Left ventricle myocardium superior (tissue), 1 donor: Measurements from ENCODE around the gene ARHGAP15. TPM values are rescaled to one million over a fixed set of nuclear protein-coding genes. Genes with fewer than 3 reads are reported as not detected.

Experiments
- ATAC-seq: fragments of 200-7000 bp; cut with Tn5 transposase; one replicate; pipeline ENCODE4 v1.9.1; 2020; ENCODE audit warnings: mild to moderate bottlenecking, moderate library complexity
- DNase-seq: peaks from one replicate; pipeline ENCODE4 v3.0.0-alpha.2; 2020
- intact Hi-C: fragments of 100-400 bp; cut with micrococcal nuclease; formaldehyde crosslinking; loops from one replicate; pipeline ENCODE4 v1.11.0; 2022
- total RNA-seq: library from RNA; stranded (reverse); fragmentation: NEBNext Ultra II Directional; extraction: Animal tissue kit (Norgen Biotek cat#: 25700); gene quantifications from one replicate; pipeline ENCODE4 v1.2.1, GENCODE V29; 2021
- donor health status: DM: no; HTN: yes; CAD: no; lungs with severe emphysema.

The ARHGAP15 gene
- total RNA-seq, 1 donor from 2014 or later = 4.2 TPM

DNA sequence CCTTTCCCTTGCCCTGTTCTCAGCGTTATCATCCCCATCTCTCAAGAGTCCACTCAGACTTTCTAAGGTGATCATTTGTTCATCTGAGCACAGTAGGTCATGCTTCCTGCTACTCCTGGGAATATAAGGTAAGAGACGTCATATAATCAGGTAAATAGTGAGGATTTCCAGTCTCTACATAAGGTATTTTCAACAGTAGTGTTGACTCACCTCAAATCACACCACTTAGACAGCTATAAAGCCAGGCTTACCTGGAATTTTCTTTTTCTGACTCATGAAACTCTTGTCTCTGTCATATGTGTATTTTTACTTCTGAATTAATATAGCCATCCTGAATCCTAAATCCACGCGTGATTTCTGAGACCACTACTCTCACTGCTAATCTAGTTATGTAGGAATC lies 443.2 kb downstream of the ARHGAP15 start:
- intact Hi-C loops = no loop called here
- DNase-seq = no peak
- ATAC-seq = no peak

DNA sequence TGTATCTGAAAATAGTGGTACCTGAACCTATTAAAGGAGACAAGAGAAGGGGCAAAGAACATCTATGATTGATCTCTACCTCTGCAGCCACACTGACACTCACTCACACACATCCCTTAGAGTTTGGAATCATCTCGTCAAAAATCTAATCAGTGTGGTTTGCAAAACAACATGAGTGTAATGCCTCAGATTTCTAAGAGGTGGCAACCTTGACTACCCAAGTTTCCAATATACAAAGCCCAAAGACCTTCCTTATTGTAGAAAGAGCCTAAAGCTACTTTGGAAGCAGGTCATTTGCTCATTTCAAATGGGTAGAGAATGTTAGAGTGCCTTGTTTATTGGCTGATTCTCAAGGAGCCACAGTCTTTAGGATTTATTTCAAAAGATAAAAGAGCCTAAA lies 444.9 kb downstream of the ARHGAP15 start:
- DNase-seq (no peak), ATAC-seq (no peak)
- intact Hi-C loops = no loop called here

DNA sequence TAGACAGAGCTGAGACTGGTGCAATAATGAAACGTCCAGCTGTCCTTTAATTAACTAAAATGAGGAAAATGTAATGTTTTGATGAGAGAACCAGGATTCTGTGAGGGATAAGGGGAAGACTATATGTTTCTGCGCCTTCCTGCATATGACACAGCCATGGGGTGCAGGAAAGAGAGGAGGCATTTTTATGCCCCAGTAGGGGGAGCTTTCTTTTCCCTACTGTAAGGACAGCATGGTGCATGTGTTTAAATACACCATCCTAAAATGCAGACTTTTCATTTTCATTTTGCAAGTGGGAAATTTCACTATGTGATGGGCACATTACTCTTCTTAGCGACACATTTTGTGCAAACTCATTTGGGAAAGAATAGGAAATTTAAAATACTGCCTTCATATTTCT lies 446.1 kb downstream of the ARHGAP15 start:
- intact Hi-C loops = no loop called here
- no peak for DNase-seq
- ATAC-seq = no peak

DNA sequence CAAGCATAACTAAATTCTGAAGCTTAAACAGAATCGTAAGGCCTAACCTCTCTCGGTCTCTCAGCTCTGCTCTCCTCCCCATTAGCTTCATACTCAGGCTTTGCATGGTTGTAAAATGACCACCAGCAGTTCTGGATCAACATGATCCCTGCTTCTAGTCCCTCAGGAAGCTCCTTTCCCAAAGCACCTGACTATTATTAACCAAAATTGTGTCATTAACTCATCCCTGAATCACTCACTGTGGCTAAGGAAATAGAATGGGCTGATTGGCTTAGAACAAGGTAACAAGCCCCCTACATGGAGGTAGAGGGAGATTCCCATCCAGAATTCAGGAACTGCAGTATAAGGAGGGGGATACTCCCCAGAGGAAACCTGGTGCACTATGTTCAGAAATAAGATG lies 448.3 kb downstream of the ARHGAP15 start:
- ATAC-seq = no peak

DNA sequence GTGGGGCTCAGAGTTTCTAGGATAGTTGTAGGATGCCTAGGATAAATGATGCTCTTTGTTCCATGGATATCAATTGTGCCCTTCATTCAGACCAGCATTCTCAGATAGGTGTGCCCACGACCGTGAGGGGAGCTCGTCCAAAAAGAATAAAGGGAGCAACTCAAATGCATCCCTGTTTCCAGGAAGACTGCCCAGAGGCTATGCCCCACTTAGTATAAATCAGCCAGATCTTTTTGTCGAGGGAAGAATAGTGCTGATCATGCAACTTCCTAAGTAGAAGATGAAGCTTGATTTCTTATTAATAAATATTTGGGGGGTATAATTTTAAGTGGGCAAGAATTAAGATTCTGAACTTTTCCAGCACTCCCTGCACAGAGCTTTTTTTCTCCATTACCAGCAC lies 450.2 kb downstream of the ARHGAP15 start:
- intact Hi-C loops = no loop called here
- ATAC-seq (no peak), DNase-seq (no peak)

More for the DNA sequence above, 448.3 kb downstream of the ARHGAP15 start:
- no peak for DNase-seq
- intact Hi-C loops = no loop called here

DNA sequence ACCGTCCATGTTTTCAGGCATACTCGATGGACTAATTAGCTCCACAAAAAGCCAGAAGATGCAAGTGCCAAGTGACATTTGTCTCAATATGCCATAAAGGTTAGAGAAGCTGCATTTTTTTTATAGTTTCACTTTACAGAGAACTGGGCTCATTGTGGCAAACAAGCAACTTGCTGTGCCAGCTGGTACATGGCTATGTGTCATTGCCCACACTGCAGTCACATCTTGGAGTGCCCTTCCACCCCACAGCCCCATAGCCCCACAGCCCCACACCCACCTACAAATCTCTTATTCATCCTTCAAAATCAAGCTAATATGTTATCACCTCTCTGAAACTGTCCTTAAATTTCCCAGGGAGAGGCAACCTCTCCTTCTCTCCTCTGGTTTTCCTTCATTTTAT lies 451.9 kb downstream of the ARHGAP15 start:
- ATAC-seq (no peak), DNase-seq (no peak)
- intact Hi-C loops = no loop called here

DNA sequence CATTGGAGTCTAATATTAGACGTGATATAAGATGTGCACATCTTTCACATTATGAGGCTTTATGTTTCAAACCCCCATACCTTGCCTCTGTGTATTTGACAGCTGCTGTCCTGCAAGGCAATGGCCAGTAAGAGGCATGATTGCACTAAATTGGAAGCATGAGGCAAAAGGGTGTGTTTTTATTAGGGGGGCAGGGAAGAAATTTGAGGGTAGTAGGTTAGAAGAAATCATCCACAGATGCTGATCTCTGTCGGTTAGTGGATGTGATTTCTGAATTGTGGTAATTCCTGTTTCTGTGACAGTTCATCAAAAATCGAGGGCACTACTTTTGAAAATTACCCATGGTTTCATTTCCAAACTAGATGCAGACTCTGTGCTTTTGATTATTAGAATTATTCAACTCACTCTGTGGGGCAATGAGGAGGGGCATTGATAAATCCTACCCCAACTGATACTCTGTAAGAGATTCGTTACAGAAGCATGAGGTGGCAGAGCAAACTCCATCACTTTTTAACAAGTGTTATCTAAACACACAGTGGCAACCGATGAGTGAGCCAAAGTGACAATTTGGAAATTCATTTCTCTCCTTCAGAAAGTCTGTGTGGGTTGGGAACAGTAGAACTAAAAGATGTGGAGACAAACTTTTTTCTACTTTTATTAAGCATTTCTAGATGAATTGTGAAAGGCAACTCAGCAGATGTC lies 453.0 kb downstream of the ARHGAP15 start:
- intact Hi-C loops = no loop called here
- DNase-seq (no peak), ATAC-seq (no peak)

DNA sequence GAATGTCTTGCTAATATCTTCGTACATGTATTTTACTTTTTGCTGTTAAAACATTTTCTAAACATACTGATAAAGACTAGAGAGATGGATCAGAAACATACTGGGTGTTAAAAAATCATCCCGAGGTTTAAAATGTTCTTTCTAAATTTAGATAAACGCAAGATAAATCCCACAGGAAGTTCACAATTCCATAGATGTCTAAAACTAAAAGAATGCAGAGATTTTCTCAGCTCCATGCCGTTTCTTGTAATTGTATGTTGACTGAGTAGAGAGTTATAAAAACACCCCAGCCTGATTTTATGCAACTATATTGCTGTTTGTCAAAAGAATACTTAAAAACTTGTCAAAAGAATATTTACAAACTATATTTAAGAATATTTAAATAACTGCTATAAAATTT lies 455.7 kb downstream of the ARHGAP15 start:
- no peak for DNase-seq
- ATAC-seq = no peak
- intact Hi-C loops = no loop called here

DNA sequence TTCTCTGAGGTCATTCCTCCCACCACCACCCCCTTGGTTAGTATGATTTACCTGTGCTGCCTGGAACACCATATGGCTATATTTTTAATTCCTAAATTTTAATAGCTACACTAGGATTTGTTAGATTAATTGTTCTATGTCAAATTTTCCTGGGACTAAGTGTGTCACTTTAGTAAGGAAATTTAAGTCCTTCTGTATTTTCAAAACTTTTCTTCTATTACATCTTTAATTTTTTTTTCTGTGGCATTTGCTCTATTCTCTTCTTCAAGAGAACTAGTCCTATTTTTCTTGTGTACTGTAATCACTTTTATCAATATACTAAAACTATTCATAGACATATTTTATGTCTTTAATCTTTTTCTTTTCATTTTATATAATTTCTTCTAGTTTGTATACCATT lies 456.9 kb downstream of the ARHGAP15 start:
- ATAC-seq (no peak), DNase-seq (no peak)
- intact Hi-C loops = no loop called here

DNA sequence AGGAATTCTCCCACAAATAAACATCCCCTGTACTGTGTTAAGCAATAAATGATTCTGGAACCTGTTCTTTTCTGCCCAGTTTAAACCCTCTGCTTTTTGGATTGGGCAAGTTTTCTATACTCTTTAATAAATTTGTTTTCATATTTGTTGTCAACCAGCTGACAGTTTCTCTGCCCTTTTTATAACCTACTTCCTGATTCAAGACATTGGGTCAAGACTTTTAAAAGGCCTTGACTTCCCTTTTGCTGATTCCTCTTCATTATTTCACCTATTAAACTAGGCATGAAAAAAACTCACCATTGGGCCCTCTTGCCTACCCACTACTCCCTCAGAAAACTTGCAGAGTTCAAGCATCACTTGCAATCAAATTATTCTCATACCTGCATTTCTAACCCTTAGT lies 459.5 kb downstream of the ARHGAP15 start:
- DNase-seq = no peak
- intact Hi-C loops = no loop called here

DNA sequence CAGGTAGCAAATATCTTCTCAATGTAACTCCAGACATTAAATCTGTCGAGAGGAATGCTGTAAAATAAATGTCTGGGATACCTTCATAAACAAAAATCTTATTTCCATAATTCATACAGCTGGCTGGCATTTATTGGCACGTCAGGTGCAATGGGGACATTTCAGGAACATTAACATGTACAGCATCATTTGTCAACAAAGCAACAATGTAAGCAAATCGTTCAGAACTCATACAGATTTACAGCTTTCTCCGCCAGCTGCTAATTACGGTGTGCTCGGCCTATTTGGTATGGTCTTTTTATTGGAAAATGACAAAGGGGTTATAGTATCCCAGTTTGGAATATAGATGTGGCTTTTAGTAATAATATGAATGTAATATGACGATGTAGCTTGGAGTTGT lies 464.9 kb downstream of the ARHGAP15 start:
- intact Hi-C loops = no loop called here
- ATAC-seq (no peak), DNase-seq (no peak)

More for the DNA sequence above, 459.5 kb downstream of the ARHGAP15 start:
- no peak for ATAC-seq

DNA sequence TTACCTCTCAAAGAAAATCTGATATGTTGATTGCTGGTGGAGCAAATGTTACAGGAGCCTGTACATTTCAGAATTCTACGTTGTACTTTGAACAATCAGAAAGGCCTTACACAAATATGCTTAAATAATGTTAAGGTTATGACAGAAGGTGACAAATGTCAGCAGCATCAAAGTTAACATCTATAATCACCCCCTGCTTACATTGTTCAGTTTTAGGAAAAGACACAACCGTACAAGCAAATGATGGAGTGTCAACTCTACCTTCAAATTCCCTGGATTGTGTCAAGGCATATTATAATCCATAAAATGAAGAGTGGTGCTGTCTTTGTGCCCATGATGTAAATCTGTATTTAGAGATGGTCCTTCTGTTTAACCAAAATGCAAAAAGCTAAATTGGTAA lies 465.5 kb downstream of the ARHGAP15 start:
- intact Hi-C loops = no loop called here
- DNase-seq (no peak), ATAC-seq (no peak)

DNA sequence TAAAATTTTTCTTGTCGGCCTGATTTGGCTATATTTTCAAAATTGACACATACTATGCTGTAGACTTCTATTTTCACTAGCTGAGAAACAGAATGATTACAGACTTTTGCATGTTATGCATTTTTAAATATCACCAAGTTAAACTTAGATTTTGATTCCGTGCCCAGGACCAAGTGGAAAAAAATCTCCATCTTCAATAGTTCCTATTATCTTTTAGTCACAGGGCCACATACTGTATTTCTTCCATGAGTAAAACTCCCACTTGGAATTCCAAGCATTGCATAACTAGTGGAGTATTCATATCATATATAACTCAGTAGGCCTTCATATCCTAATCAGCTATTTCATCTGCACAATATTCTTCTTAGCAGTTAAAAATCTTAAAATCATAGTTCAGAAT lies 470.9 kb downstream of the ARHGAP15 start:
- DNase-seq (no peak), ATAC-seq (no peak)
- intact Hi-C loops = no loop called here

DNA sequence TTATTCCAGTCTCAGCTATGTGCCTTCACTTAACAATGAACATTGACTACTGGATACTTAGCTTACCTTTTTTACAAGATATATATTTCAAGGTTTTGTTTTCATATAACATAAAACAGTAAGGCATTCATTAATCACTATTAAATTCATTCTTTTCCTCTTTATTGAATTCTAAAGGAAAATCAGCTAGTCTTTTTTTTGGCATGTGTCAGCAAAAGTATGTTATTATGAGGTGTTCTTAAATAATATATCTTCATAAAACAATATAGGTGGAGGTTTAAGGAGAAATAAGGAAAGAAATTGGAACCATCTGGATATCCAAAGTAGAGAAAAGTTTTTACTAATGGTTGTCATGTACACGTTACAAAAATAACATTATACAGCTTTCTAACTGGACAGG lies 472.6 kb downstream of the ARHGAP15 start:
- no peak for ATAC-seq
- no peak for DNase-seq
- intact Hi-C loops = no loop called here

DNA sequence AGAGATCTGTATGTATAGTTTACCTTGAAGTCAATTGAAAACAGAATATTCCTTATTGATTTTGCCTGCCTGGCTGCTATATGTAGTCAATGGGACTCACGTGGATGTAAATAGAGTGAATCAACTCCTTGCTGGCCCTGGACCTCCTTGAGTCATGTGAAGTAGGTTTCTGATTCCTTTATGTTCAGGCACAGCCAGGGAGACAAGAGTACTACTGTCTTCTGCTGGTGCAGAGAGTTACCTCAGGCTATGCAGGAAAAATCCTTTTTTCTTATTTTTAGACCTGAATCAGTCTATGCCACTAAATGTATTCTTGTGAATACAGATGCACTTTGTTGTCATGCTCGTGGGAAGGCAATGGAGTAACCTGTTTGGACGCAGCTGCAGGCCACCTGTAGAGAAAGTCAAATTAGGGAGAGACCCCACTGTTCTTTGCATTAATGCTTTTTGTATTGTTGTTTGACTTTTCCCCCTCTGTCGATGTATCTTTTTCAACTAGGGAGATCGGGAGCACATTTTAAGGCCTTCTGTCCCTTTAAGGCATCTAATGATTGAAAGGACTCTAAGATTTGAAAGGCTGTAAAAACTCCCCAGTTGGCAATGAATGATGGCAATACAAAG lies 473.9 kb downstream of the ARHGAP15 start:
- ATAC-seq (no peak), DNase-seq (no peak)
- intact Hi-C loops = no loop called here

DNA sequence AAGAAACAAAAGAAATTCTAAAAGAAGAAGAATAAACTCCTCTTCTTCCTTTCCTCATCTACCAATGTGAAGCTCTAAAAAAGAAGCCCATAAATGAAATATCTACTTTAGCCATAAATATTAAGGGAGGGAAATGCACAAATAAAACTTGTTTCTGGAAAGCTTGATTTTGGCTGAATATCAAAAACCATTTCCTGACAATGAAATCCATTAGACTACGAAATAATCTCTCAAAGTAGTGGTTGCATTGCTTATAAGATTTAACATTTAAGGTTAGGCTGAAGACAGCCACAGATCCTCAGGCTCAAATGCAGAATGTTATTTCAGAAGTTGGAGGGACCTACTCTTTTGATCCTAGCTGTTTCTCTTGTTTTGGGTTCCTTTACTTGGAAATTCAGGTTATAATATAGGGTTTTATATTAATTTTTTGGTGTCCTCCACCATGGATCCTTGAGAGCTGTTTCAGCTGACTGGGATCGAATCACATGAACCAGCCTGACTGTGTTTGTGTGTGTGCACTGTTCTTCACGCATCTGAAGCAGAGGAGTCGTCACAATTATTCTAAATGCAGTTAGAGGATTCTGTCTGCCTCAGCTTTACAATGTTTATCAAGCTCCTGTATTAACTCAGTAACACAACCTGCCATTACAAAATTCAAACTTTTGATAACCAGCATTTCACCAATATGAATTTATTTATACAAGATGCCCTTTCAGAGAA lies 474.8 kb downstream of the ARHGAP15 start:
- DNase-seq = no peak
- no peak for ATAC-seq
- intact Hi-C loops = no loop called here

DNA sequence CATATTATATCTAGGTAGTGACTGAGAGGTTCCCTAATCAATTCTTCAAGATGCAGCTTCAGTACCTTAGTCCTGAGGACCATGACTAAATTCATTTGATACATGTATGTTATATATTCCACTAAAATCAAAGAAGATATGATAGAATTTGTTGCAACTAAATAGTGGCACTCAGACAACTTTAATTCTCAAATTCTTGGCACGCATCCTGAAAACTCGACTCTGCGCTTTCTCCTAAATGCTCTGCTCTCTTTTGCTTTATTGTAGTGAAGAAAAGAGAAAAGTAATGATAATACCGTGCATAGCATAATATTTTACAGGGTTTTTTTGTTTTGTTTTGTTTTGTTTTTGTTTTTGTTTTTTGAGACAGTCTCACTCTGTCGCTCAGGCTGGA lies 475.3 kb downstream of the ARHGAP15 start:
- no peak for ATAC-seq
- no peak for DNase-seq
- intact Hi-C loops = no loop called here

DNA sequence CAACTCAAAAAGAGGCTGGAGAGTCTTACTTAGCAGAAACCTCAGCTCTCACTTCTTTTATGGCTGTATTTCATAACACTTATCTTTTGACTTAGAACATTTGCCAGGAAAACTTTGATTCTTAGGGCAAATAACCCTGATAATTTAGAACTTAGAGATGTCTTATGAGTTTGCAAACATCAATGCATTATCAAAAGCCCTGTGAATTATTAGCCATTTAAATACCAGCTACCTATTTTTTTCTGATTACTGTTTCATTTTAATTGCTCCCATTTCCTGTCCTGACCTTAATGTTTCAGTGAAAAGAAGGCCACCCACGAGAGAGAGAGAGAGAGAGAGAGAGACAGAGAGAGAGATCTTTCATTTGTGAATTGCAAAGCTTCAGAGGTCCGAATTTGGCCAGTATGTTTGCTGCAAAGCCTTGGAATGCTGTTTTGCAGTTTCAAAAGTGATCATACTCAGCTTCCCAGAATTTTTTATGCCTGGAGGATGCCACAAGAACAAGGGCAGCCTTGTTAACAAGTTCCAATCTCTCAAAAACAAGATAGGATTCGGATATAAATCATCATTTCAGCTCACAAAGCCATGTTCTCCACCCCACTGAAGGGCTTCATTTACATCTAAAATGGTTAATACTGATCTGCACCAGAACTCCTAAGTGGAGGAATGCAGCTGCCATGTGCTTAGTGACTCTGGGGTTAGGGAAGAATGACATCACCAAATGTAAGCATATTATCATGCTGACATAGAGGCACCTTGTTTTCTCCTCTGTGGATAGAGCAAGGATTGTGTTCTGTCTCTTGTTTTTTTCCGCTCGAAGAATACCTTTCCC lies 478.2 kb downstream of the ARHGAP15 start:
- intact Hi-C loops = no loop called here
- ATAC-seq = peak; percentile 32
- DNase-seq = no peak

DNA sequence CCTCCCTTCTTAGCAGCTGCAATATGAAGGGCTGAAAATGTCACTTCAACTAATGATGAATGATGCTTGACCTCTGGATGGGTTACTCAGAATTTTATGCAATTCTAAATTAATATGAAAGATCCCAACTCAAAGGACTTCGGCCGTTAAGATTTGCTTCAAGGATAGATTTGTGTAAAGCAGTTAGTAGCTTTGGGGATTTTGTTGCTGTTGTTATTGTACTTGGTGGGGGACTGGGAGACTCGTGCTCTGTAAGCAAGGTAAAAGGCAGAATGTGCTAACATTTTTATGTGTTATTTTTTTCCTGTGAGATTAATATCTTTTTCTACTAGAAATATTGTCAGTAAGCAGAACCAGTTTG lies 478.8 kb downstream of the ARHGAP15 start:
- no peak for DNase-seq
- intact Hi-C loops = no loop called here
- no peak for ATAC-seq

DNA sequence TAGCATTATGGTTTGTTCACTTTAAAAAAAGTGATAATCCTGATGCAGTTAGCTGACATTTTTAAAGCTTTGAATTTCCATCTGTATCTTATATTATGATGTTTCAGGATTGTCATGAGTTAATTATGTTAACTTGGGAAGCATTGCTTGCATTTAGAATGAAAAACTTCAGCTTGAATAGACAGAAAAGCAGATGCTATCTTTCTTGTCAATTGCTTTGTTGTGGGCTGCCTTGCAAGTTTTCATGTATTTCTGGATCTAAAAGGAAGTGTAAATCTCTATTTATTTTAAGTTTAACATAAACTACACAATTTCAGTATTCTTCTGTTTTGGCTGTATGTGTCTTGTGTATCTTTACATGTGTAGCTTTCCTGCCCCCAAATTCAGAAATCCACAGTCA lies 479.5 kb downstream of the ARHGAP15 start:
- intact Hi-C loops = no loop called here
- ATAC-seq = no peak
- DNase-seq = no peak
